IPS DF 6.9 (cell line): ENCODE results near the gene SEMA3E.

ENCODE experiments used
- DNase-seq: peaks from one replicate; pipeline ENCODE4 v3.0.0-alpha.2; 2013; ENCODE audit warnings: low read depth, low spot score
- H3K27ac ChIP-seq: one replicate; pipeline ENCODE4 v1.5.1; 2013; ENCODE audit warnings: low read length, control low read depth
- H3K27me3 ChIP-seq: 2 replicates; pipeline ENCODE4 v1.6.1; 2013; ENCODE audit warnings: mild to moderate bottlenecking, low read length; ENCODE audit not compliant: control insufficient read depth, insufficient read depth
- H3K36me3 ChIP-seq: 2 replicates; pipeline ENCODE4 v1.6.1; 2013; ENCODE audit warnings: low read length; ENCODE audit not compliant: control insufficient read depth, insufficient read depth
- H3K4me1 ChIP-seq: 2 replicates; pipeline ENCODE4 v1.6.1; 2013; ENCODE audit warnings: low read length; ENCODE audit not compliant: control insufficient read depth, insufficient read depth
- H3K4me3 ChIP-seq: 2 replicates; pipeline ENCODE4 v1.5.1; 2013; ENCODE audit warnings: mild to moderate bottlenecking, low read length
- H3K9me3 ChIP-seq: 2 replicates; pipeline ENCODE4 v1.6.1; 2013; ENCODE audit warnings: low read length, inconsistent platforms; ENCODE audit not compliant: control insufficient read depth, insufficient read depth
- WGBS: extraction: QIAGEN DNeasy Blood & Tissue Kit; methylation state at CpG from one replicate; pipeline ENCODE4 v1.1.7; 2013; ENCODE audit warnings: mixed read lengths, missing lambda C conversion rate; ENCODE audit not compliant: insufficient read length, insufficient coverage; 5-methylcytosine and 5-hydroxymethylcytosine counted together

The SEMA3E gene

DNA sequence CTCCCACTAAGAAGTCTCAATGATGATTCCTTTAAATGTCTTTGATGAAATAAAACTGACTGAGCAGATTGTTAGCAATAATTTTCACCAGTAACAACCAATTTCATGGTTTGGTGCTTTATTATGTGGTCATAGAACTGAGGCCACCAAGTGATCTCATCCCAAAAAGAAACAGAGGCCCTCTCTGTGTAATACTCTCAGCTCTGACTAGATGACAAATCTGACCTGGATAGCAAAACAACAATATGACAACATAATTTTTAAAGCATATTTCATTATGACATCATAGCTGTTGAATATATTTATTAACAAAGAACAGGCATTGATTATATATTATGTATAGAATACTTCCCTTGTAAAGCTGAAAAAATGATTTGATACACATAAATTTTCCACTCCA is 5.9 kb downstream of the SEMA3E start:
- Histone ChIP-seq H3K9me3 (no peaks in the 10 kb centered on the region), H3K4me3 (no peak overlapping the region), H3K36me3 (no peaks in the 10 kb centered on the region), H3K27ac (no peak overlapping the region), H3K27me3 (no peaks in the 10 kb centered on the region), H3K4me1 (no peaks in the 10 kb centered on the region)
- no peak for DNase-seq

- no CpG with 5 or more reads among the region's 1 CpG for WGBS
These were observed 8.0 kb downstream of the SEMA3E start for GRCh38 chr7:83640731-83641537.

DNA sequence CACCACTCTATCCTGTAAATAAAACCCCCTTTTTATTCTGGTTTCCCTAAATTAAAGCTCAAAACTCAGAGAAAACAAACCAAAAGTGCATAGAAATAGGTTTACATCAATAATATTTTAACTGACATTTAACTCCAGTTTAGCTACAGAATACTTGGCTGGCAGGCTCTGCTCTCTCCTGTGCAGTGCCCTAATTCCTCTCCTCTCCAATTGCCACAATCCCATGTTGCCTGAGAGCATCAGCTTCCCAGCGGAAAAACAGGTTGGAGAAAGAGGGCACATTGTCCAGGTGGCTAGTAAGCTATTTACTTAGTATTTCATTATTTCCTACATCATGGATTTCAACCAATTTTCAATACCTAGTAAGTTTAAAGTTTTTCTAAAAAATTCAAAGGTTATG is 8.7 kb downstream of the SEMA3E start:
- Histone ChIP-seq H3K36me3 (no peaks in the 10 kb centered on the region), H3K27me3 (no peaks in the 10 kb centered on the region), H3K9me3 (no peaks in the 10 kb centered on the region), H3K4me1 (no peaks in the 10 kb centered on the region), H3K4me3 (no peak overlapping the region), H3K27ac (no peak overlapping the region)
- no CpG with 5 or more reads among the region's 1 CpG for WGBS
- no peak for DNase-seq

More at GRCh38 chr7:83640731-83641537, 8.0 kb downstream of the SEMA3E start:
- H3K4me3 ChIP-seq = no peak overlapping the region
- no peak for DNase-seq
- no peaks in the 10 kb centered on the region for H3K27me3 ChIP-seq
- no peaks in the 10 kb centered on the region for H3K36me3 ChIP-seq
- H3K27ac ChIP-seq = no peak overlapping the region
- no peaks in the 10 kb centered on the region for H3K9me3 ChIP-seq
- H3K4me1 ChIP-seq = no peaks in the 10 kb centered on the region

DNA sequence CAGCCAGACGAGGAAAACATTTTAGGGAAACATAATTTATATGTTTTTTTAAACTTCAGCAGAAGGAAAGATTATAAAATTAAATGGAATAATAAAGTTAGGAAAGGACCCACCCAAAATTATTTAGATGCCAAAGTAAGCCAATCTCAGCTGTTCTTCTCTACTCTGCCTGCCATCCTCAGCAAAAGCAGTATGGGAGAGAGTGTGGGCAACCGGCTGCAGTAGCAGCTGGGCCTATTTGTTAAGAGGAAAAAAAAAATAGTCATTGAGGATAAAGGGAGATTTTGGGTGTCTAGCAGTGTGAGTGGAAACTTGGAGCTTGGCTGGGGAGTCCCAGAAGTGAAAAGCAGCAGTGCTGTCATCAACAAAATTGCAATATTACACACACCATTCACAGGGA is 15.4 kb downstream of the SEMA3E start:
- Histone ChIP-seq H3K9me3 (no peaks in the 10 kb centered on the region), H3K27ac (no peak overlapping the region), H3K4me3 (no peak overlapping the region), H3K4me1 (peaks cover 5% of the 10 kb centered on the region; the same call in 1 of the 2 replicates), H3K27me3 (no peaks in the 10 kb centered on the region), H3K36me3 (no peaks in the 10 kb centered on the region)
- no CpG with 5 or more reads among the region's 2 CpGs for WGBS
- no peak for DNase-seq

GRCh38 chr7:83629117-83629880 is 19.6 kb downstream of the SEMA3E start:
- H3K27ac ChIP-seq = no peak overlapping the region
- H3K4me1 ChIP-seq = peaks cover 5% of the 10 kb centered on the region; the same call in 1 of the 2 replicates
- DNase-seq = no peak
- H3K4me3 ChIP-seq = no peak overlapping the region
- no peaks in the 10 kb centered on the region for H3K9me3 ChIP-seq
- H3K27me3 ChIP-seq = no peaks in the 10 kb centered on the region
- no CpG with 5 or more reads among the region's 12 CpGs for WGBS
- H3K36me3 ChIP-seq = no peaks in the 10 kb centered on the region

GRCh38 chr7:83617858-83618257 is 31.1 kb downstream of the SEMA3E start:
- Histone ChIP-seq H3K4me3 (no peak overlapping the region), H3K27ac (no peak overlapping the region), H3K4me1 (no peaks in the 10 kb centered on the region)

GRCh38 chr7:83614112-83614511 is 34.8 kb downstream of the SEMA3E start:
- WGBS = no CpG with 5 or more reads among the region's 3 CpGs

More at GRCh38 chr7:83617858-83618257, 31.1 kb downstream of the SEMA3E start:
- no peaks in the 10 kb centered on the region for H3K27me3 ChIP-seq
- DNase-seq = no peak
- H3K9me3 ChIP-seq = no peaks in the 10 kb centered on the region
- H3K36me3 ChIP-seq = no peaks in the 10 kb centered on the region

DNA sequence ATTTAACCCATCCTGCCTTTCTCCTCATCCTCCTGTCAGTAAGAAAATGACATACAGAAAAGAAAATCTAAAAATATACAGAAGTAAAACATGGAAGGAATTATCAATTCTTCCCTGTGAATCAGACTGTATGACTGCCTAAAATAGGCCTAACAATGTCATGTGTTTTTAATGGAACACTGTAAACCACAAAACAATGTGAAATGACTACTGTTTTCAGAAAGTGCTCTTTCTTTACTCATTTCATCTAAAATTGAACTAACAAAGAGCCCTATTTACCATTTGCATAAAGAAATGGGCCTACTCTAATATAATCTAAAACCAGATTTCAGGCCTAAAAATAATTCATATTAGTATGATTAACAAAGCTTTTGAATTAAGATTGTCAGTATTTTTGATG is 35.7 kb downstream of the SEMA3E start:
- no peak overlapping the region for H3K4me3 ChIP-seq
- no peaks in the 10 kb centered on the region for H3K4me1 ChIP-seq
- no peaks in the 10 kb centered on the region for H3K9me3 ChIP-seq
- no peaks in the 10 kb centered on the region for H3K27me3 ChIP-seq
- H3K36me3 ChIP-seq = no peaks in the 10 kb centered on the region
- no peak overlapping the region for H3K27ac ChIP-seq
- DNase-seq = no peak

More at GRCh38 chr7:83614112-83614511, 34.8 kb downstream of the SEMA3E start:
- DNase-seq = no peak
- no peak overlapping the region for H3K27ac ChIP-seq
- H3K9me3 ChIP-seq = no peaks in the 10 kb centered on the region
- no peaks in the 10 kb centered on the region for H3K36me3 ChIP-seq
- no peak overlapping the region for H3K4me3 ChIP-seq
- no peaks in the 10 kb centered on the region for H3K27me3 ChIP-seq
- H3K4me1 ChIP-seq = no peaks in the 10 kb centered on the region

DNA sequence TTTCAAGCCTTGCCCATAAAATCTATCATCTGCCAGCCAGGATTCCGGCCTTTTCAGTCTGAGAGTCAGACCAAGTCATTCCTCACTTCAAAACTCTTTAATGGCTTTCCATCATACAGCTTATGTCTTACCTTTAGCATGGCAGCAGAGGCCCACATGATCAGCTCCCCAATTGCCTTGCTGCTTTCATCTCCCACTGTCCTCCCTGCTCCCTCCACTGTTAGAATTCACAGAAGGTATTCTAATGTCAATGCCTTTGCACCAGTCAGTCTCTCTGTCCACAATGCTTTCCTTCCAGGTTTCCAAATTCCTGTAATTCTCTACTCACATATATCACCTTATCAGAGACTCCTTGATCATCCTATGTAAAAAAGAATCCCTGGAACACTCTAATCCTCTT is 37.2 kb downstream of the SEMA3E start:
- H3K27me3 ChIP-seq = no peaks in the 10 kb centered on the region
- WGBS = no CpG with 5 or more reads among the region's 1 CpG
- no peak overlapping the region for H3K4me3 ChIP-seq
- DNase-seq = no peak
- no peaks in the 10 kb centered on the region for H3K9me3 ChIP-seq
- H3K36me3 ChIP-seq = no peaks in the 10 kb centered on the region
- no peaks in the 10 kb centered on the region for H3K4me1 ChIP-seq
- H3K27ac ChIP-seq = no peak overlapping the region

DNA sequence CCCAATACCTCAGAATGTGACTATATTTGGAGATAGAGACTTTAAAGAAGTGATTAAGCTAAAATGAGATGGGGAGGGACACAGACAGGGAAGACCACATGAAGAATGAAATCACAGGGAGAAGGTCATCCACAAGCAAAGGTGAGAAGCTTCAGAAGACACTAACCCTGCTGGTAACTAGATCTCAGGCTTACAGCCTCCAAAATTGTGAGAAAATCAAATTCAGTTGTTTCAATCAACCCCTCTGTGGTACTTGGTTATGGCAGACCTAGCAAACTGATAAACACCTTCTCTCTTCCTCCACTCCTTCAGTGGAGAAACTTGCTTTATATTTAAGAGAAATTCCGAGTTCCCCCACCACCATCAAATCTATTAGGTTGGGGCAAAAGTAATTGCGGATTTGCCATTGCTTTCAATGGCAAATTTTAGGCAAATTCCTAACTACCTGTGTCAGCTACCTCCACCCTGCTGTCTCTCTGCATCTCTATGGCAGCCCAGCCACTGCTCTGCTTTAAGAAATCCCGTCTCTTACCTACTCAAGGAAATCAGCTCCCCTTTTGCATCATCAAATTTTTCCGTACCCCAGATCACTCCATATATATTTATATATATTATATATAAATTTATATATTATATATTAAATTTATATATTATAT is 38.2 kb downstream of the SEMA3E start:
- Histone ChIP-seq H3K9me3 (no peaks in the 10 kb centered on the region), H3K4me1 (no peaks in the 10 kb centered on the region), H3K4me3 (no peak overlapping the region), H3K27me3 (no peaks in the 10 kb centered on the region), H3K36me3 (no peaks in the 10 kb centered on the region), H3K27ac (no peak overlapping the region)
- WGBS = no CpG with 5 or more reads among the region's 4 CpGs
- peak; percentile 25 for DNase-seq
